Neural progenitor cell (in vitro differentiated cells): Measurements from ENCODE around the gene ATAT1. TPM values are rescaled to one million over a fixed set of nuclear protein-coding genes. Genes with fewer than 3 reads are reported as not detected.

Experiments used
- DNase-seq: peaks from one replicate; pipeline ENCODE4 v3.0.0-alpha.2; 2016; ENCODE audit warnings: low spot score
- H2AFZ ChIP-seq: fragments of 200-600 bp; sonication (generic); replicated peaks from 2 replicates; pipeline ENCODE4 v1.6.1; 2016; ENCODE audit warnings: antibody characterized with exemption
- H3F3A ChIP-seq: fragments of 200-600 bp; sonication (generic); 2 replicates; pipeline ENCODE4 v1.6.1; 2016; ENCODE audit warnings: antibody characterized with exemption, low read depth
- H3K27ac ChIP-seq: fragments of 200-600 bp; sonication (generic); 2 replicates; pipeline ENCODE4 v1.5.1; 2016; ENCODE audit warnings: mild to moderate bottlenecking
- H3K27me3 ChIP-seq: fragments of 200-600 bp; sonication (generic); 2 replicates; pipeline ENCODE4 v1.6.1; 2016; ENCODE audit warnings: mild to moderate bottlenecking, moderate library complexity
- H3K36me3 ChIP-seq: fragments of 200-600 bp; sonication (generic); 2 replicates; pipeline ENCODE4 v1.5.1; 2016
- H3K4me1 ChIP-seq: fragments of 200-600 bp; sonication (generic); 2 replicates; pipeline ENCODE4 v1.6.1; 2016; ENCODE audit warnings: mixed run types
- H3K4me2 ChIP-seq: fragments of 200-600 bp; sonication (generic); 2 replicates; pipeline ENCODE4 v1.6.1; 2016
- H3K4me3 ChIP-seq: fragments of 200-600 bp; sonication (generic); 2 replicates; pipeline ENCODE4 v1.5.1; 2016
- H3K79me2 ChIP-seq: fragments of 200-600 bp; sonication (generic); 2 replicates; pipeline ENCODE4 v1.6.1; 2016; ENCODE audit warnings: low read depth
- H3K9ac ChIP-seq: fragments of 200-600 bp; sonication (generic); 2 replicates; pipeline ENCODE4 v1.6.1; 2016
- H3K9me3 ChIP-seq: fragments of 200-600 bp; sonication (generic); 2 replicates; pipeline ENCODE4 v1.5.1; 2016; ENCODE audit warnings: low read depth
- H4K20me1 ChIP-seq: fragments of 200-600 bp; sonication (generic); 2 replicates; pipeline ENCODE4 v1.6.1; 2016; ENCODE audit warnings: low read depth
- H3K27ac Mint-ChIP-seq: 3 replicates; pipeline ENCODE4 v1.8.0; 2021; ENCODE audit warnings: mixed read lengths
- H3K27me3 Mint-ChIP-seq: 2 replicates; pipeline ENCODE4 v1.8.0; 2022; ENCODE audit warnings: low read depth, mild to moderate bottlenecking, inconsistent platforms, moderate library complexity, mixed read lengths; ENCODE audit not compliant: insufficient read depth
- H3K36me3 Mint-ChIP-seq: 3 replicates; pipeline ENCODE4 v1.8.0; 2021; ENCODE audit warnings: mixed read lengths
- H3K4me1 Mint-ChIP-seq: 3 replicates; pipeline ENCODE4 v1.8.0; 2021; ENCODE audit warnings: mixed read lengths
- H3K4me3 Mint-ChIP-seq: 3 replicates; pipeline ENCODE4 v1.8.0; 2021; ENCODE audit warnings: mild to moderate bottlenecking, moderate library complexity, mixed read lengths
- H3K9me3 Mint-ChIP-seq: 3 replicates; pipeline ENCODE4 v1.8.0; 2020; ENCODE audit warnings: mixed read lengths
- EZH2 ChIP-seq: fragments of 200-600 bp; sonication (generic); IDR thresholded peaks from 2 replicates; pipeline ENCODE4 v1.6.1; 2017; ENCODE audit warnings: antibody characterized with exemption, mild to moderate bottlenecking, moderate library complexity
- EZH2phosphoT487 ChIP-seq: fragments of 200-600 bp; sonication (generic); IDR thresholded peaks from 2 replicates; pipeline ENCODE4 v1.6.1; 2017; ENCODE audit warnings: antibody characterized with exemption
- total RNA-seq: library from RNA; depleted of rRNA; stranded (reverse); fragments of >200 nt; gene quantifications from 2 replicates; pipeline ENCODE4 v1.2.3, GENCODE V29; 2015; ENCODE audit warnings: low replicate concordance
- TF ChIP-seq, protein P1 (sequence below): fragments of 200-600 bp; sonication (generic); IDR thresholded peaks from 2 replicates; pipeline ENCODE4 v1.5.1; 2017; ENCODE audit warnings: antibody characterized with exemption, mild to moderate bottlenecking

ATAT1 gene
- total RNA-seq, 1 donor from 2014 or later, result 17.9 TPM

DNA sequence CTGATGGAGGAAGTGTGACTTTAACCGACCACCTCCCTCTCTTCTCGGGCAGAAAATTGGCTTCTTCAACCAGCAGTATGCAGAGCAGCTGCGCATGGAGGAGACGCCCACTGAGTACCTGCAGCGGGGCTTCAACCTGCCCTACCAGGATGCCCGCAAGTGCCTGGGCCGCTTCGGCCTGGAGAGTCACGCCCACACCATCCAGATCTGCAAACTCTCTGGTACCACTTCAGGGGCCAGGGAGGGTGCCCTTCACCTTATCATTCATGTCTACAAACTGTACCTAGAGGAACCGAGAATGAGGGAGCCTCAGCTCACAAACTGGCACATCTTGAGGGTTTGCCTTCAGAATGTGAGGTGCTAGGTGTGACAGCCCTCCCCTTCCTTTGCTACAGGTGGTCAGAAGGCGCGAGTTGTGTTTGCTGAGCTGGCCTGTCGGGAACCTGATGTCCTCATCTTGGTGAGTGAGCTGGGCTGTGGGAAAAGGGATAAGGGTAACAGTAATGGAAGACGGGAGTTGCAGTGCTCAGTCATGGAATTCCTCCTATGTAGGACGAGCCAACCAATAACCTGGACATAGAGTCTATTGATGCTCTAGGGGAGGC lies 36.8 kb upstream of the ATAT1 start:
- no peak overlapping the region for H3K4me3 Mint-ChIP-seq
- H3K27ac Mint-ChIP-seq, result no peak overlapping the region
- no peak for TF ChIP-seq EZH2phosphoT487
- TF ChIP-seq, protein P1, sequence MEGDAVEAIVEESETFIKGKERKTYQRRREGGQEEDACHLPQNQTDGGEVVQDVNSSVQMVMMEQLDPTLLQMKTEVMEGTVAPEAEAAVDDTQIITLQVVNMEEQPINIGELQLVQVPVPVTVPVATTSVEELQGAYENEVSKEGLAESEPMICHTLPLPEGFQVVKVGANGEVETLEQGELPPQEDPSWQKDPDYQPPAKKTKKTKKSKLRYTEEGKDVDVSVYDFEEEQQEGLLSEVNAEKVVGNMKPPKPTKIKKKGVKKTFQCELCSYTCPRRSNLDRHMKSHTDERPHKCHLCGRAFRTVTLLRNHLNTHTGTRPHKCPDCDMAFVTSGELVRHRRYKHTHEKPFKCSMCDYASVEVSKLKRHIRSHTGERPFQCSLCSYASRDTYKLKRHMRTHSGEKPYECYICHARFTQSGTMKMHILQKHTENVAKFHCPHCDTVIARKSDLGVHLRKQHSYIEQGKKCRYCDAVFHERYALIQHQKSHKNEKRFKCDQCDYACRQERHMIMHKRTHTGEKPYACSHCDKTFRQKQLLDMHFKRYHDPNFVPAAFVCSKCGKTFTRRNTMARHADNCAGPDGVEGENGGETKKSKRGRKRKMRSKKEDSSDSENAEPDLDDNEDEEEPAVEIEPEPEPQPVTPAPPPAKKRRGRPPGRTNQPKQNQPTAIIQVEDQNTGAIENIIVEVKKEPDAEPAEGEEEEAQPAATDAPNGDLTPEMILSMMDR, result no peak
- no peak for TF ChIP-seq EZH2

DNA sequence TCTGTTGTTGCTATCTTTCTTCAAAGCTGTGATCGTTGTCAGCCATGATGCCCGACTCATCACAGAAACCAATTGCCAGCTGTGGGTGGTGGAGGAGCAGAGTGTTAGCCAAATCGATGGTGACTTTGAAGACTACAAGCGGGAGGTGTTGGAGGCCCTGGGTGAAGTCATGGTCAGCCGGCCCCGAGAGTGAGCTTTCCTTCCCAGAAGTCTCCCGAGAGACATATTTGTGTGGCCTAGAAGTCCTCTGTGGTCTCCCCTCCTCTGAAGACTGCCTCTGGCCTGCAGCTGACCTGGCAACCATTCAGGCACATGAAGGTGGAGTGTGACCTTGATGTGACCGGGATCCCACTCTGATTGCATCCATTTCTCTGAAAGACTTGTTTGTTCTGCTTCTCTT lies 36.2 kb upstream of the ATAT1 start:
- H3K27ac Mint-ChIP-seq, result no peak overlapping the region
- Histone ChIP-seq H3K4me1 (no peaks in the 10 kb centered on the region), H2AFZ (no peak overlapping the region)

More for the DNA sequence above, 36.8 kb upstream of the ATAT1 start:
- Histone ChIP-seq H3K4me1 (no peaks in the 10 kb centered on the region), H3K27me3 (no peaks in the 10 kb centered on the region), H3K27ac (no peak overlapping the region), H3K36me3 (peaks cover 7% of the 10 kb centered on the region), H3K4me2 (no peak overlapping the region), H3F3A (peaks cover 7% of the 10 kb centered on the region), H3K9me3 (no peaks in the 10 kb centered on the region), H3K79me2 (peaks cover 9% of the 10 kb centered on the region), H2AFZ (no peak overlapping the region), H3K9ac (no peak overlapping the region), H3K4me3 (no peak overlapping the region), H4K20me1 (peaks cover 16% of the 10 kb centered on the region)
- Mint-ChIP-seq H3K36me3 (peaks cover 40% of the 10 kb centered on the region), H3K9me3 (no peaks in the 10 kb centered on the region), H3K4me1 (no peaks in the 10 kb centered on the region), H3K27me3 (peaks cover 6% of the 10 kb centered on the region)
- DNase-seq, result no peak

DNA sequence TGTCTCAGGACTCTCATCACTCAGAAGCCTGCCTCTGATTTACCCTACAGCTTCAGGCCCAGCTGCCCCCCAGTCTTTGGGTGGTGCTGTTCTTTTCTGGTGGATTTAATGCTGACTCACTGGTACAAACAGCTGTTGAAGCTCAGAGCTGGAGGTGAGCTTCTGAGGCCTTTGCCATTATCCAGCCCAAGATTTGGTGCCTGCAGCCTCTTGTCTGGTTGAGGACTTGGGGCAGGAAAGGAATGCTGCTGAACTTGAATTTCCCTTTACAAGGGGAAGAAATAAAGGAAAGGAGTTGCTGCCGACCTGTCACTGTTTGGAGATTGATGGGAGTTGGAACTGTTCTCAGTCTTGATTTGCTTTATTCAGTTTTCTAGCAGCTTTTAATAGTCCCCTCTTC lies 35.7 kb upstream of the ATAT1 start:
- Histone ChIP-seq H3K79me2 (peaks cover 9% of the 10 kb centered on the region), H2AFZ (no peak overlapping the region), H3K27me3 (no peaks in the 10 kb centered on the region), H3K9ac (no peak overlapping the region), H4K20me1 (peaks cover 16% of the 10 kb centered on the region), H3F3A (peaks cover 12% of the 10 kb centered on the region), H3K4me3 (no peak overlapping the region), H3K27ac (no peak overlapping the region), H3K4me1 (no peaks in the 10 kb centered on the region), H3K4me2 (no peak overlapping the region), H3K36me3 (peaks cover 7% of the 10 kb centered on the region), H3K9me3 (no peaks in the 10 kb centered on the region)
- DNase-seq, result no peak
- TF ChIP-seq EZH2phosphoT487, result no peak
- TF ChIP-seq EZH2, result no peak
- Mint-ChIP-seq H3K4me3 (no peak overlapping the region), H3K27ac (no peak overlapping the region), H3K36me3 (peaks cover 42% of the 10 kb centered on the region), H3K4me1 (no peaks in the 10 kb centered on the region), H3K9me3 (no peaks in the 10 kb centered on the region), H3K27me3 (peaks cover 7% of the 10 kb centered on the region)

More for the DNA sequence above, 36.2 kb upstream of the ATAT1 start:
- Histone ChIP-seq H3K9me3 (no peaks in the 10 kb centered on the region), H3K27ac (no peak overlapping the region), H4K20me1 (peaks cover 16% of the 10 kb centered on the region), H3K4me2 (no peak overlapping the region), H3F3A (peaks cover 11% of the 10 kb centered on the region), H3K9ac (no peak overlapping the region), H3K27me3 (no peaks in the 10 kb centered on the region), H3K79me2 (peaks cover 9% of the 10 kb centered on the region), H3K4me3 (no peak overlapping the region), H3K36me3 (peaks cover 7% of the 10 kb centered on the region)
- peaks cover 7% of the 10 kb centered on the region for H3K27me3 Mint-ChIP-seq
- H3K9me3 Mint-ChIP-seq, result no peaks in the 10 kb centered on the region
- TF ChIP-seq, protein P1, result no peak
- TF ChIP-seq EZH2phosphoT487, result no peak
- no peak for TF ChIP-seq EZH2
- no peaks in the 10 kb centered on the region for H3K4me1 Mint-ChIP-seq
- peaks cover 41% of the 10 kb centered on the region for H3K36me3 Mint-ChIP-seq
- no peak overlapping the region for H3K4me3 Mint-ChIP-seq
- DNase-seq, result no peak

DNA sequence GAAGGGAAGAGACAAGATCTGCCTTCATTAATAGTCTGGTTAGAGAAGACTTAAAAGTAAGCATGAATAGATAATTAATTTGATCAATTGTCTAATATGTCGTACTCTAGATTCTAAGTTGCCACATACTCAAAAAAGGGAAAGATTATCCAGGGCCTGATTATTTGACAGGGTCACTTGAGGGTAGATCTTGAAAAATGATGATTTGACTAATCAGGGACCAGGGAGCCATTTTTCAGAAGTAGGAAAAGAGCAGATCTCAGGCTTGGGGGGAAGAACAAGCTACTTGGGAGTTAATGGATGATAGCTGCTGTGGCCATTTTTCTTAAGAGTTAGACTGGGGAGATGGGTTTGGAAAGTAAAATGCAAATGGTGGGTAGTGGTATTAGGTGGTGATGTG lies 34.4 kb upstream of the ATAT1 start:
- no peaks in the 10 kb centered on the region for H3K9me3 ChIP-seq
- H3K4me3 ChIP-seq, result no peak overlapping the region
- no peak overlapping the region for H3K27ac ChIP-seq
- H3K4me2 ChIP-seq, result no peak overlapping the region
- TF ChIP-seq EZH2phosphoT487 (no peak), EZH2 (no peak)
- TF ChIP-seq, protein P1, result no peak
- peaks cover 16% of the 10 kb centered on the region for H4K20me1 ChIP-seq
- no peak overlapping the region for H3K27ac Mint-ChIP-seq
- no peaks in the 10 kb centered on the region for H3K4me1 ChIP-seq
- no peaks in the 10 kb centered on the region for H3K36me3 ChIP-seq
- H3K9me3 Mint-ChIP-seq, result no peaks in the 10 kb centered on the region
- peaks cover 7% of the 10 kb centered on the region for H3K27me3 Mint-ChIP-seq
- H3K9ac ChIP-seq, result no peak overlapping the region
- DNase-seq, result no peak
- no peaks in the 10 kb centered on the region for H3K27me3 ChIP-seq
- H2AFZ ChIP-seq, result no peak overlapping the region
- H3K36me3 Mint-ChIP-seq, result peaks cover 39% of the 10 kb centered on the region
- H3K4me3 Mint-ChIP-seq, result no peak overlapping the region
- peaks cover 9% of the 10 kb centered on the region for H3K79me2 ChIP-seq
- peaks cover 18% of the 10 kb centered on the region for H3F3A ChIP-seq
- H3K4me1 Mint-ChIP-seq, result peaks cover 4% of the 10 kb centered on the region
